ENCODE results near the gene F10. TPM values are rescaled to one million over a fixed set of nuclear protein-coding genes. Genes with fewer than 3 reads are reported as not detected.

Gene F10
- total RNA-seq, 1 donor from 2014 or later = 12.3 TPM

DNA sequence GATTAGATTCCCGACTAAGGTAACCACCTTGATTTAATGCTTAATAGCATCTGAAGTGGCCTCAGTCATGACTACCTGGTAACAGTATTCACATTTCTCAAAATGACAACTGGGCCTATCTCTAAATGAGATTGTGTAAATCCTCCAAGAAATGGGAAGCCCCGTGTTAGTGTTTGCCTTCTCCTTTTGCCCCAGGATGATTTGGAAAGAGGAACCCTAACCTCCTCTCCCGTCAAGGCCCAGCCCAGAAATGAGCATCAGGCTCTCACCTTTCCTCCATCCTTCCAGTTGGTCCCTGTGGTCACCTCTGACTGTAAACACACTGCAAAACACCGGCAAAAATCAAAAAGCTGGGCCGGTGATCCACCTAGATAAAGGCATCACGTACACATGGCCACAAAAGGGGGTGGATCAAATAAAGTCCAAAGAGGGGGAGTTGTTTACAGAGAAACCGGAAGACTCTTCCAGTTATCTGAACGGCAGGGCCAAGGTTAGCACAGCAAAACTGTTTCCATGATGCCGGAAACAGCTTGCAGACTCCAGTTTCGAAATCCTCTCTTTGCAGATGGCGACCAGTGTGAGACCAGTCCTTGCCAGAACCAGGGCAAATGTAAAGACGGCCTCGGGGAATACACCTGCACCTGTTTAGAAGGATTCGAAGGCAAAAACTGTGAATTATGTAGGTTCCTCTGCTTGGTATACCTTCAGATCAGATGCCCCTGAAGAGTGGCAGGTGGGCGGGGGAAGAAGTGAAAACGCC, 16.4 kb downstream of the F10 start:
- H3K27ac Mint-ChIP-seq = no peak overlapping the region
- TF ChIP-seq, protein P1, sequence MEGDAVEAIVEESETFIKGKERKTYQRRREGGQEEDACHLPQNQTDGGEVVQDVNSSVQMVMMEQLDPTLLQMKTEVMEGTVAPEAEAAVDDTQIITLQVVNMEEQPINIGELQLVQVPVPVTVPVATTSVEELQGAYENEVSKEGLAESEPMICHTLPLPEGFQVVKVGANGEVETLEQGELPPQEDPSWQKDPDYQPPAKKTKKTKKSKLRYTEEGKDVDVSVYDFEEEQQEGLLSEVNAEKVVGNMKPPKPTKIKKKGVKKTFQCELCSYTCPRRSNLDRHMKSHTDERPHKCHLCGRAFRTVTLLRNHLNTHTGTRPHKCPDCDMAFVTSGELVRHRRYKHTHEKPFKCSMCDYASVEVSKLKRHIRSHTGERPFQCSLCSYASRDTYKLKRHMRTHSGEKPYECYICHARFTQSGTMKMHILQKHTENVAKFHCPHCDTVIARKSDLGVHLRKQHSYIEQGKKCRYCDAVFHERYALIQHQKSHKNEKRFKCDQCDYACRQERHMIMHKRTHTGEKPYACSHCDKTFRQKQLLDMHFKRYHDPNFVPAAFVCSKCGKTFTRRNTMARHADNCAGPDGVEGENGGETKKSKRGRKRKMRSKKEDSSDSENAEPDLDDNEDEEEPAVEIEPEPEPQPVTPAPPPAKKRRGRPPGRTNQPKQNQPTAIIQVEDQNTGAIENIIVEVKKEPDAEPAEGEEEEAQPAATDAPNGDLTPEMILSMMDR (IDR thresholded peaks at IDR 0.05; ENCODE audit: unreplicated experiment) = no peak

DNA sequence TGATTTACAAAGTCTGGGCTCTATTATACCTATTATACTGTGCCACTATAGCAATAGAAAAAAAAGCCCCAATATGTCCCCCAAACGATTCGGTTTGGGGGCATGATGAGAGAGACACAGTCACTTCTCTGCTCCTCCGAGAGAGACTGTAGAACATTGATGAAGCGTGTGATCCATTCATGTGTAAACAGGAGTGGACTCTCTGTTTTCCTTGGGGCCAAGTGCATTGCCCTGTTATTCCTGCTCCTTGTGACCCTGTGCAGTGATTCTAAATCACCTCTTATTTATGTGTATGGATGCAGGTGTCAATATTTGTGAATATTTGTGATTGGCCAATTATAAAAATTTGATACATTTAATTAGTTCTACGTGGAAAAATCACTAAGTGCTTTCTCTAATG, 17.0 kb downstream of the F10 start:
- no peak for DNase-seq (ENCODE audit: low spot score in 2 of 2, unreplicated experiment in 2 of 2)
- H3K36me3 Mint-ChIP-seq = no peaks in the 10 kb centered on the region
- peaks cover 12% of the 10 kb centered on the region for H3K27me3 Mint-ChIP-seq (ENCODE audit: low read depth)
- H3K27ac Mint-ChIP-seq = no peak overlapping the region
- H3K4me3 Mint-ChIP-seq = no peak overlapping the region
- H3K4me1 Mint-ChIP-seq = no peaks in the 10 kb centered on the region
- no peaks in the 10 kb centered on the region for H3K9me3 Mint-ChIP-seq
- TF ChIP-seq, protein P1 (IDR thresholded peaks at IDR 0.05; ENCODE audit: unreplicated experiment) = no peak

More for the DNA sequence above, 16.4 kb downstream of the F10 start:
- H3K4me3 Mint-ChIP-seq = no peak overlapping the region
- no peaks in the 10 kb centered on the region for H3K36me3 Mint-ChIP-seq
- no peaks in the 10 kb centered on the region for H3K4me1 Mint-ChIP-seq
- no peak for DNase-seq (ENCODE audit: low spot score in 2 of 2, unreplicated experiment in 2 of 2)
- H3K27me3 Mint-ChIP-seq (ENCODE audit: low read depth) = peaks cover 17% of the 10 kb centered on the region
- no peaks in the 10 kb centered on the region for H3K9me3 Mint-ChIP-seq

DNA sequence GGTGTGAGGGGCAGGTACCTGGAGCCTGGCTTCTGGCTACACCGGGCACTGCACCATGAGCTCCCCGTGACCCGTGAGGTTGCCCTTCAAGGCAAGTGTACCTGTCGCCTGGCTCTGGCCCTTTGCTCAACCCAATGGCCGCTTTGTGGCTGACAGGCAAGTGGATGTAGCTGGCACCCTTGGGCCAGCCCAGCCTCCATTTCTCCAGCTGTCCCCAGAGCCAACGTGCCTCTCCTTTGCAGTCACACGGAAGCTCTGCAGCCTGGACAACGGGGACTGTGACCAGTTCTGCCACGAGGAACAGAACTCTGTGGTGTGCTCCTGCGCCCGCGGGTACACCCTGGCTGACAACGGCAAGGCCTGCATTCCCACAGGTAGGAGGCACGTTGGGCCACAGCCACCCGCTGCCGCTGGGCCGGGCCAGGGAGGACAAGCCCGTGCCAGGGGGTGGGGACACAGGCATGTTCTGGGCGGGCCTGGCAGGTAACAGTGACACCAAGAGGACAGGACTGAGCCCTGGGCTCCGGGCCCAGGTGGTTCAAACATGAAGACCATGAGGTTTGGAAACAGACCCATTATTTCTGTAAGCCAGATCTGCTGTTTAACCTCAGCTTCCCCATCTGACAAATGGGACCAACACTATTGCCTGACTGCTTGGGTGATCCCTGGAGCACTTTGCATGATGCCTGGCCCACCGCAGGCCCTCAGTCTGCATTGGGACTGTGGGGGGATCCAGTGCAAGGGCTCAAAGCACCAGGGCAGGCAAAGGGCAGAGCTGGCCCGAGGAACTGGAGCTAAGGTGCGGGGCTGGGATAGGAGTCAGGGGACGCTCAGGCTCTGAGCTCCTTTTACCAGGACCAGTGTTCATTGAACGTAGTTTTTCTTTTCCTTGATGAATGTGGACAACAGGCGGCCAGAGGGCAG, 18.3 kb downstream of the F10 start:
- Mint-ChIP-seq H3K27ac (no peak overlapping the region), H3K36me3 (no peaks in the 10 kb centered on the region), H3K4me3 (no peak overlapping the region), H3K4me1 (no peaks in the 10 kb centered on the region), H3K9me3 (no peaks in the 10 kb centered on the region), H3K27me3 (ENCODE audit: low read depth) (peaks cover 10% of the 10 kb centered on the region)
- DNase-seq (ENCODE audit: low spot score in 2 of 2, unreplicated experiment in 2 of 2) = no peak
- TF ChIP-seq, protein P1 (IDR thresholded peaks at IDR 0.05; ENCODE audit: unreplicated experiment) = no peak

DNA sequence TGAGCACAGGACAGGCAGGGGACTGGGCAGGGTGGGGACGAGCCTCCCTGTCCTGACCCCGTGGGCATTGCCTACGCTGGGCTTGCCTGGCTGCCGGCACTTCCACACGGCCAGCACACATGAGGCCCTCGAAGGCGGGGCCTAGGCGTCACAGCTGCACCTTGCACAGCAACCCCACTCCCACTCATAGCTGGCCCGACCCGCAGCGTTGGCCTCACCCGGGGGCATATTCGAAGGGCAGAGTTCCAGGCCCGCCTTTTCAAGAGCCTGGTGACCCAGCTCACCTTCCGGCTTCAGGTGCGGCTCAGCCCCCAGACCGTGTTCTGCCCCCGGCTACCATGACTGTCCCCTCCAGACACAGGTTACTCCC, 19.0 kb downstream of the F10 start:
- Mint-ChIP-seq H3K4me3 (no peak overlapping the region), H3K9me3 (no peaks in the 10 kb centered on the region), H3K4me1 (no peaks in the 10 kb centered on the region), H3K27me3 (ENCODE audit: low read depth) (peaks cover 10% of the 10 kb centered on the region), H3K27ac (no peak overlapping the region), H3K36me3 (no peaks in the 10 kb centered on the region)
- DNase-seq (ENCODE audit: low spot score in 2 of 2, unreplicated experiment in 2 of 2) = no peak
- TF ChIP-seq, protein P1 (IDR thresholded peaks at IDR 0.05; ENCODE audit: unreplicated experiment) = no peak

DNA sequence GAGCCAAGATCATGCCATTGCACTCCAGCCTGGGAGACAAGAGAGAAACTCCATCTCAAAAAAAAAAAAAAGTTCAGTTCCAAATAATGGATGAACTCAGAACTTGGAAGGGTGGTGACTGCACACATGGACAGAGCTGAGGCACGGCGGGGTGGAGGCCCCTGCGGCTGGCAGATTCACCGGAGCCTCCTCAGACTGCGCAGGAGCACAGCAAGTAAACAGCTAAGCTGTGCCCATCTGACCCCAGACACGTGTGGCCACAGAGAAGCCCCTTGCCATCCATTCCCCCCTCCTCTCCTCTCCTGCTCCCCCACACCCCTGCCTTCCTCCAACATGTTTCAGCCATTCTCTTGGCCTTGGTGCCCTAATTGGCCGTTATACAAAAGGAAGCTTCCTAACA, 20.3 kb downstream of the F10 start:
- Mint-ChIP-seq H3K9me3 (no peaks in the 10 kb centered on the region), H3K27me3 (ENCODE audit: low read depth) (peaks cover 11% of the 10 kb centered on the region), H3K4me3 (no peak overlapping the region), H3K4me1 (no peaks in the 10 kb centered on the region), H3K27ac (no peak overlapping the region), H3K36me3 (no peaks in the 10 kb centered on the region)
- TF ChIP-seq, protein P1 (IDR thresholded peaks at IDR 0.05; ENCODE audit: unreplicated experiment) = no peak
- DNase-seq (ENCODE audit: low spot score in 2 of 2, unreplicated experiment in 2 of 2) = no peak

All from mesothelial cell of epicardium (in vitro differentiated cells).